SJCRH30 (cell line): ENCODE results near the gene PIGK. TPM values are rescaled to one million over a fixed set of nuclear protein-coding genes. Genes with fewer than 3 reads are reported as not detected.

Source experiments
- DNase-seq, 2 experiments: peaks; one replicate each; pipeline ENCODE4 v3.0.0-alpha.2; 2015 to 2020
- H3K27ac ChIP-seq: fragments of 250-450 bp; sonication (Bioruptor Pico); 2 replicates; pipeline ENCODE4 v1.5.1; 2020; ENCODE audit warnings: mild to moderate bottlenecking, moderate library complexity
- H3K27me3 ChIP-seq: fragments of 250-450 bp; sonication (Bioruptor Pico); 2 replicates; pipeline ENCODE4 v1.5.1; 2020; ENCODE audit warnings: mild to moderate bottlenecking, moderate library complexity
- H3K36me3 ChIP-seq: fragments of 250-450 bp; sonication (Bioruptor Pico); 2 replicates; pipeline ENCODE4 v1.5.1; 2020; ENCODE audit warnings: mild to moderate bottlenecking, moderate library complexity
- H3K4me1 ChIP-seq: fragments of 250-450 bp; sonication (Bioruptor Pico); 2 replicates; pipeline ENCODE4 v1.5.1; 2020; ENCODE audit warnings: mild to moderate bottlenecking, moderate library complexity
- H3K4me3 ChIP-seq: fragments of 250-450 bp; sonication (Bioruptor Pico); 2 replicates; pipeline ENCODE4 v1.5.1; 2020; ENCODE audit warnings: mild to moderate bottlenecking, moderate library complexity
- H3K9me3 ChIP-seq: fragments of 250-450 bp; sonication (Bioruptor Pico); replicated peaks from 2 replicates; pipeline ENCODE4 v1.5.1; 2020; ENCODE audit warnings: mild to moderate bottlenecking, moderate library complexity
- total RNA-seq: library from RNA; depleted of rRNA; stranded (reverse); fragments of >200 nt; shearing (Covaris generic); gene quantifications from 2 replicates; pipeline ENCODE4 v1.2.3, GENCODE V29; 2014

Gene PIGK
- total RNA-seq, 1 experiment from 2014 or later, result 40.7 TPM

GRCh38 chr1:77100875-77101274 lies 118.4 kb downstream of the PIGK start:
- Histone ChIP-seq H3K27ac (no peak overlapping the region), H3K4me3 (no peak overlapping the region), H3K4me1 (no peaks in the 10 kb centered on the region), H3K27me3 (no peaks in the 10 kb centered on the region), H3K9me3 (no peaks in the 10 kb centered on the region), H3K36me3 (no peaks in the 10 kb centered on the region)
- DNase-seq, result no peak

GRCh38 chr1:77096496-77097255 lies 122.6 kb downstream of the PIGK start:
- DNase-seq, result no peak
- Histone ChIP-seq H3K27me3 (no peaks in the 10 kb centered on the region), H3K4me3 (no peak overlapping the region), H3K9me3 (no peaks in the 10 kb centered on the region), H3K36me3 (no peaks in the 10 kb centered on the region), H3K27ac (no peak overlapping the region), H3K4me1 (no peaks in the 10 kb centered on the region)

- Histone ChIP-seq H3K4me3 (no peak overlapping the region), H3K27ac (no peak overlapping the region), H3K4me1 (no peaks in the 10 kb centered on the region), H3K27me3 (no peaks in the 10 kb centered on the region), H3K36me3 (no peaks in the 10 kb centered on the region), H3K9me3 (no peaks in the 10 kb centered on the region)
- peak in 1 of 2 experiments; percentile 40 for DNase-seq
Observed at GRCh38 chr1:77095236-77095635, 124.0 kb downstream of the PIGK start.

GRCh38 chr1:77089756-77090155 lies 129.5 kb downstream of the PIGK start:
- H3K27ac ChIP-seq, result no peak overlapping the region
- no peaks in the 10 kb centered on the region for H3K36me3 ChIP-seq
- no peaks in the 10 kb centered on the region for H3K4me1 ChIP-seq
- H3K4me3 ChIP-seq, result no peak overlapping the region
- H3K27me3 ChIP-seq, result no peaks in the 10 kb centered on the region
- no peak for DNase-seq
- H3K9me3 ChIP-seq, result no peaks in the 10 kb centered on the region

GRCh38 chr1:77085109-77085508 lies 134.1 kb downstream of the PIGK start:
- Histone ChIP-seq H3K4me1 (no peaks in the 10 kb centered on the region), H3K4me3 (no peak overlapping the region), H3K9me3 (no peaks in the 10 kb centered on the region), H3K36me3 (no peaks in the 10 kb centered on the region), H3K27me3 (no peaks in the 10 kb centered on the region), H3K27ac (no peak overlapping the region)
- peak in 1 of 2 experiments; percentile 9 for DNase-seq

GRCh38 chr1:77084457-77084856 lies 134.8 kb downstream of the PIGK start:
- Histone ChIP-seq H3K4me1 (no peaks in the 10 kb centered on the region), H3K4me3 (no peak overlapping the region), H3K27ac (no peak overlapping the region), H3K36me3 (no peaks in the 10 kb centered on the region), H3K27me3 (no peaks in the 10 kb centered on the region), H3K9me3 (no peaks in the 10 kb centered on the region)
- no peak for DNase-seq

- Histone ChIP-seq H3K36me3 (no peaks in the 10 kb centered on the region), H3K9me3 (no peaks in the 10 kb centered on the region), H3K27ac (no peak overlapping the region), H3K4me1 (no peaks in the 10 kb centered on the region), H3K27me3 (no peaks in the 10 kb centered on the region), H3K4me3 (no peak overlapping the region)
- no peak for DNase-seq
Observed at GRCh38 chr1:77081834-77082233, 137.4 kb downstream of the PIGK start.

GRCh38 chr1:77076759-77077158 lies 142.5 kb downstream of the PIGK start:
- DNase-seq, result no peak
- H3K27me3 ChIP-seq, result no peaks in the 10 kb centered on the region
- no peak overlapping the region for H3K4me3 ChIP-seq
- no peaks in the 10 kb centered on the region for H3K36me3 ChIP-seq
- H3K4me1 ChIP-seq, result no peaks in the 10 kb centered on the region
- H3K27ac ChIP-seq, result no peak overlapping the region
- no peaks in the 10 kb centered on the region for H3K9me3 ChIP-seq

- Histone ChIP-seq H3K9me3 (no peaks in the 10 kb centered on the region; the same call in 1 of the 2 replicates), H3K27me3 (no peaks in the 10 kb centered on the region)
Observed at GRCh38 chr1:77068013-77068412, 151.2 kb downstream of the PIGK start.

GRCh38 chr1:77065693-77066342 lies 153.4 kb downstream of the PIGK start:
- Histone ChIP-seq H3K9me3 (no peaks in the 10 kb centered on the region; the same call in 1 of the 2 replicates), H3K36me3 (no peaks in the 10 kb centered on the region), H3K4me3 (no peak overlapping the region), H3K4me1 (no peaks in the 10 kb centered on the region), H3K27ac (no peak overlapping the region), H3K27me3 (no peaks in the 10 kb centered on the region)
- peak in 1 of 2 experiments; percentile 13 for DNase-seq

More at GRCh38 chr1:77068013-77068412, 151.2 kb downstream of the PIGK start:
- Histone ChIP-seq H3K36me3 (no peaks in the 10 kb centered on the region), H3K4me1 (no peaks in the 10 kb centered on the region), H3K27ac (no peak overlapping the region), H3K4me3 (no peak overlapping the region)
- DNase-seq, result no peak

- no peak overlapping the region for H3K27ac ChIP-seq
- no peaks in the 10 kb centered on the region for H3K27me3 ChIP-seq
- no peak overlapping the region for H3K4me3 ChIP-seq
- DNase-seq, result no peak
- H3K4me1 ChIP-seq, result no peaks in the 10 kb centered on the region
- H3K36me3 ChIP-seq, result no peaks in the 10 kb centered on the region
- H3K9me3 ChIP-seq, result no peaks in the 10 kb centered on the region; the same call in 1 of the 2 replicates
Observed at GRCh38 chr1:77064246-77064645, 155.0 kb downstream of the PIGK start.

- Histone ChIP-seq H3K4me3 (no peak overlapping the region), H3K27me3 (no peaks in the 10 kb centered on the region), H3K27ac (no peak overlapping the region), H3K4me1 (no peaks in the 10 kb centered on the region), H3K36me3 (no peaks in the 10 kb centered on the region), H3K9me3 (no peaks in the 10 kb centered on the region; the same call in 1 of the 2 replicates)
- peak in 1 of 2 experiments; percentile 30 for DNase-seq
Observed at GRCh38 chr1:77063118-77063517, 156.1 kb downstream of the PIGK start.

- no peak overlapping the region for H3K4me3 ChIP-seq
- H3K9me3 ChIP-seq, result no peaks in the 10 kb centered on the region; the same call in 1 of the 2 replicates
- H3K27ac ChIP-seq, result no peak overlapping the region
- no peak for DNase-seq
- H3K27me3 ChIP-seq, result no peaks in the 10 kb centered on the region
- no peaks in the 10 kb centered on the region for H3K4me1 ChIP-seq
- no peaks in the 10 kb centered on the region for H3K36me3 ChIP-seq
Observed at GRCh38 chr1:77061162-77061561, 158.1 kb downstream of the PIGK start.

GRCh38 chr1:77060000-77060399 lies 159.2 kb downstream of the PIGK start:
- H3K27ac ChIP-seq, result no peak overlapping the region
- no peaks in the 10 kb centered on the region; the same call in 1 of the 2 replicates for H3K9me3 ChIP-seq
- no peak overlapping the region for H3K4me3 ChIP-seq
- no peaks in the 10 kb centered on the region for H3K27me3 ChIP-seq
- no peaks in the 10 kb centered on the region for H3K36me3 ChIP-seq
- H3K4me1 ChIP-seq, result no peaks in the 10 kb centered on the region
- no peak for DNase-seq

GRCh38 chr1:77057994-77058585 lies 161.1 kb downstream of the PIGK start:
- peak; percentile 16 to 35 for DNase-seq
- no peaks in the 10 kb centered on the region for H3K9me3 ChIP-seq
- no peaks in the 10 kb centered on the region for H3K36me3 ChIP-seq
- H3K27me3 ChIP-seq, result no peaks in the 10 kb centered on the region
- H3K27ac ChIP-seq, result no peak overlapping the region
- no peak overlapping the region for H3K4me3 ChIP-seq
- H3K4me1 ChIP-seq, result no peaks in the 10 kb centered on the region
